Gastrocnemius medialis (tissue), 4 donors: ENCODE data around the gene PSMA8.

Experiments used
- CTCF ChIP-seq, 5 experiments: fragments of 450-650 bp in 3 of 5; fragments of 200-600 bp in 2 of 5; sonication (generic) in 2 of 5; IDR thresholded peaks in 4 of 5; conservative IDR thresholded peaks in 1 of 5; 1 replicate in 4 of 5; 2 replicates in 1 of 5; pipeline ENCODE4 v1.5.1; 2016 to 2019; ENCODE audit warnings: antibody characterized with exemption in 5 of 5, mild to moderate bottlenecking in 3 of 5, moderate library complexity in 3 of 5
- POLR2A ChIP-seq, 2 donors: fragments of 450-650 bp; IDR thresholded peaks; one replicate each; pipeline ENCODE4 v1.6.1; 2017; ENCODE audit warnings: antibody characterized with exemption in 2 of 2, mild to moderate bottlenecking in 2 of 2, moderate library complexity in 2 of 2

- no peak for TF ChIP-seq CTCF (IDR thresholded peaks at IDR 0.05 in 4 of 5, conservative IDR thresholded peaks at IDR 0.05 in 1 of 5)
- no peak for TF ChIP-seq POLR2A (IDR thresholded peaks at IDR 0.05)
Measured at GRCh38 chr18:26176134-26176533, 42.5 kb downstream of the PSMA8 start.
